OCI-LY1 (cell line): ENCODE measurements around the gene DVL1.

Experiments used
- H2AFZ ChIP-seq: fragments of 200-600 bp; sonication (generic), shearing (Covaris generic); 2 replicates; pipeline ENCODE4 v1.6.0; 2014; ENCODE audit warnings: antibody characterized with exemption, mild to moderate bottlenecking, low read length
- H3F3A ChIP-seq: fragments of 200-600 bp; sonication (generic), shearing (Covaris generic); 2 replicates; pipeline ENCODE4 v1.6.0; 2014; ENCODE audit warnings: mild to moderate bottlenecking, antibody characterized with exemption, low read length, moderate library complexity; ENCODE audit not compliant: insufficient read depth
- H3K27ac ChIP-seq: fragments of 200-600 bp; sonication (generic); 2 replicates; pipeline ENCODE4 v1.5.1; 2014; ENCODE audit warnings: low read length, mixed run types, mild to moderate bottlenecking, low read depth; ENCODE audit not compliant: poor library complexity, severe bottlenecking
- H3K27me3 ChIP-seq: fragments of 200-600 bp; sonication (generic); 2 replicates; pipeline ENCODE4 v1.6.0; 2014; ENCODE audit warnings: antibody characterized with exemption, mild to moderate bottlenecking, low read length, moderate library complexity; ENCODE audit not compliant: insufficient read depth
- H3K36me3 ChIP-seq: fragments of 200-600 bp; sonication (generic); 2 replicates; pipeline ENCODE4 v1.6.1; 2014; ENCODE audit warnings: mild to moderate bottlenecking, antibody characterized with exemption, low read length, moderate library complexity, mixed read lengths; ENCODE audit not compliant: insufficient read depth
- H3K4me1 ChIP-seq: fragments of 200-600 bp; sonication (generic); 2 replicates; pipeline ENCODE4 v1.5.1; 2014; ENCODE audit warnings: mild to moderate bottlenecking, low read length, moderate library complexity; ENCODE audit not compliant: insufficient read depth, severe bottlenecking
- H3K4me2 ChIP-seq: fragments of 200-600 bp; sonication (generic), shearing (Covaris generic); 2 replicates; pipeline ENCODE4 v1.6.1; 2014; ENCODE audit warnings: low read length
- H3K4me3 ChIP-seq: fragments of 200-600 bp; sonication (generic); 2 replicates; pipeline ENCODE4 v1.5.1; 2014; ENCODE audit warnings: low read length, low read depth, mild to moderate bottlenecking, mixed read lengths; ENCODE audit not compliant: poor library complexity, severe bottlenecking
- H3K79me2 ChIP-seq: fragments of 200-600 bp; shearing (Covaris generic); 2 replicates; pipeline ENCODE4 v1.6.1; 2016; ENCODE audit warnings: mixed run types, low read length, mixed read lengths; ENCODE audit not compliant: insufficient read depth
- H3K9ac ChIP-seq: fragments of 200-600 bp; sonication (generic), shearing (Covaris generic); 2 replicates; pipeline ENCODE4 v1.6.1; 2014; ENCODE audit warnings: mild to moderate bottlenecking, low read length, mixed read lengths
- H3K9me2 ChIP-seq: fragments of 200-600 bp; sonication (generic), shearing (Covaris generic); 2 replicates; pipeline ENCODE4 v1.6.1; 2014; ENCODE audit warnings: low read depth, mild to moderate bottlenecking, low read length, mixed read lengths
- H3K9me3 ChIP-seq: fragments of 200-600 bp; shearing (Covaris generic); 2 replicates; pipeline ENCODE4 v1.6.1; 2014; ENCODE audit warnings: low read length, mixed read lengths
- H4K20me1 ChIP-seq: fragments of 200-600 bp; sonication (generic), shearing (Covaris generic); 2 replicates; pipeline ENCODE4 v1.6.0; 2016; ENCODE audit warnings: mild to moderate bottlenecking, low read length; ENCODE audit not compliant: insufficient read depth
- EZH2 ChIP-seq: fragments of 200-600 bp; sonication (generic), shearing (Covaris generic); IDR thresholded peaks from 2 replicates; pipeline ENCODE4 v1.8.0; 2017; ENCODE audit warnings: borderline replicate concordance, mixed run types, mild to moderate bottlenecking, antibody characterized with exemption, low read length, moderate library complexity, mixed read lengths
- TF ChIP-seq, protein P1 (sequence below): fragments of 200-600 bp; sonication (generic), shearing (Covaris generic); IDR thresholded peaks from 2 replicates; pipeline ENCODE4 v1.5.1; 2017; ENCODE audit warnings: mild to moderate bottlenecking, antibody characterized with exemption, low read length, moderate library complexity, mixed read lengths

The DVL1 gene

DNA sequence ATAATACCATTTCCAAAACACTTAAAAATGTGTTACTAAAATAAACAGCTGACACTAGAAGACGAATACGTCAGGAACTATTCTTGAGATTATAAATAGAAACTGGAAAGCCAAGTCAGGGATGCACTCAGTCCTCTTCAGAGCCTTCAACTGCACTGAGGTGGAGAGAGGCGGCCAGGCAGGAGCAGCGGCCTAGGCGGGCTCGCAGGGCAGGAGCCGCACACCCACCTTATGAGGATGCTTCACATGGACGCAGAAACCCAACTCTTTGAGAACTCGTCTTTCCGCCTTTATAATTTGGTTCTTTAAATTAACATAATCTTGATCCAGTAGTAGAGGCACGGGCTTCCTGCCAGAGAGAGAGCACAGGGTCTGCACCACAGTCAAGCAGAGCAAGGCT is 45.9 kb upstream of the DVL1 start:
- no peak overlapping the region for H3K4me2 ChIP-seq
- no peaks in the 10 kb centered on the region for H3F3A ChIP-seq
- peaks cover 22% of the 10 kb centered on the region for H3K79me2 ChIP-seq
- H2AFZ ChIP-seq: no peak overlapping the region
- H3K27ac ChIP-seq: no peak overlapping the region
- H3K9ac ChIP-seq: no peak overlapping the region
- H3K4me1 ChIP-seq: peaks cover 16% of the 10 kb centered on the region
- no peaks in the 10 kb centered on the region for H3K9me3 ChIP-seq
- no peak overlapping the region for H3K4me3 ChIP-seq
- peaks cover 82% of the 10 kb centered on the region for H3K36me3 ChIP-seq
- no peaks in the 10 kb centered on the region for H3K9me2 ChIP-seq
- no peaks in the 10 kb centered on the region for H4K20me1 ChIP-seq
- TF ChIP-seq EZH2: no peak
- TF ChIP-seq, protein P1, sequence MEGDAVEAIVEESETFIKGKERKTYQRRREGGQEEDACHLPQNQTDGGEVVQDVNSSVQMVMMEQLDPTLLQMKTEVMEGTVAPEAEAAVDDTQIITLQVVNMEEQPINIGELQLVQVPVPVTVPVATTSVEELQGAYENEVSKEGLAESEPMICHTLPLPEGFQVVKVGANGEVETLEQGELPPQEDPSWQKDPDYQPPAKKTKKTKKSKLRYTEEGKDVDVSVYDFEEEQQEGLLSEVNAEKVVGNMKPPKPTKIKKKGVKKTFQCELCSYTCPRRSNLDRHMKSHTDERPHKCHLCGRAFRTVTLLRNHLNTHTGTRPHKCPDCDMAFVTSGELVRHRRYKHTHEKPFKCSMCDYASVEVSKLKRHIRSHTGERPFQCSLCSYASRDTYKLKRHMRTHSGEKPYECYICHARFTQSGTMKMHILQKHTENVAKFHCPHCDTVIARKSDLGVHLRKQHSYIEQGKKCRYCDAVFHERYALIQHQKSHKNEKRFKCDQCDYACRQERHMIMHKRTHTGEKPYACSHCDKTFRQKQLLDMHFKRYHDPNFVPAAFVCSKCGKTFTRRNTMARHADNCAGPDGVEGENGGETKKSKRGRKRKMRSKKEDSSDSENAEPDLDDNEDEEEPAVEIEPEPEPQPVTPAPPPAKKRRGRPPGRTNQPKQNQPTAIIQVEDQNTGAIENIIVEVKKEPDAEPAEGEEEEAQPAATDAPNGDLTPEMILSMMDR: no peak
- no peaks in the 10 kb centered on the region for H3K27me3 ChIP-seq

DNA sequence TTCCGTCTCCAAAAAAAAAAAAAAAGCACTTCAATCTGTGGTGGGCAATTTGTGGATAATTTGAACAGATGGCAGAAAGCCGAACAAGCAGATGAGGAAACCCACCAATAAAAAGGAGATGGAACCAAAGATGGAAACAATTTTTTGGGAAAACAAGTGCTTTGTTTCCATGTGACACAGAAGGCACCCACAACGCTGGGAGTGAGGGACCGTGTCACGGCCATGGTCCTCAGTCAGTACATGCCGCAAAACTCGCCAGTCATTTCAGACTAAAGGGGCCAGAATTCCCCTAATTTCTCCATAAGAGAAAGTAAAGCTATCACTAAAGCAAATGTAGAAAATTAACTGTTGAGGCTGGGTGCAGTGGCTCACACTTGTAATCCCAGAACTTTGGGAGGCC is 44.9 kb upstream of the DVL1 start:
- peaks cover 14% of the 10 kb centered on the region for H3K4me1 ChIP-seq
- no peaks in the 10 kb centered on the region for H3F3A ChIP-seq
- no peaks in the 10 kb centered on the region for H3K27me3 ChIP-seq
- H3K79me2 ChIP-seq: peaks cover 17% of the 10 kb centered on the region
- no peak overlapping the region for H2AFZ ChIP-seq
- no peaks in the 10 kb centered on the region for H3K9me3 ChIP-seq
- H3K4me2 ChIP-seq: no peak overlapping the region
- no peak overlapping the region for H3K4me3 ChIP-seq
- H3K27ac ChIP-seq: no peak overlapping the region
- H3K9ac ChIP-seq: no peak overlapping the region
- peaks cover 88% of the 10 kb centered on the region for H3K36me3 ChIP-seq
- no peak for TF ChIP-seq EZH2
- TF ChIP-seq, protein P1: no peak
- no peaks in the 10 kb centered on the region for H3K9me2 ChIP-seq
- no peaks in the 10 kb centered on the region for H4K20me1 ChIP-seq

DNA sequence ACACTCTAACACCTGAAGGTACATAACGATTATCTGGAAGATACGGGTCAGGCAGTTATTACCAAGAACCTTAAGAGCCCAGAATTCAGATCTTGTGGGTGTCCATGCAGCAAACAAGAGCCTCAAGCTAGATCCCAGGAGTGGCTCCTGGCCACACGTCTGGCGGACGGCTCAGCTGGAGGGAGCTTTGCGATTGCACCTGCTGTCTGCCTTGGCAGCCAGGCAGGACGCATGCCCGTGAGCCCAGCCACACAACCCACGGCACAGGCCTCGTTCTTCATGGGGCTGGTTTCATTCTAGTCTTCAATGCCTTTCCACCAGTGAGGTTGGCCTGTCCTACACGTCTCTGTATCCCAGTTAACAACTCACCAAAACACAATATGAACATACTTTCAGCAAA is 44.2 kb upstream of the DVL1 start:
- H3K27ac ChIP-seq: no peak overlapping the region
- no peaks in the 10 kb centered on the region for H3K27me3 ChIP-seq
- no peak overlapping the region for H3K4me3 ChIP-seq
- H3F3A ChIP-seq: no peaks in the 10 kb centered on the region
- H4K20me1 ChIP-seq: no peaks in the 10 kb centered on the region
- no peaks in the 10 kb centered on the region for H3K9me3 ChIP-seq
- TF ChIP-seq EZH2: no peak
- TF ChIP-seq, protein P1: no peak
- H3K79me2 ChIP-seq: peaks cover 13% of the 10 kb centered on the region
- H3K9ac ChIP-seq: no peak overlapping the region
- peaks cover 14% of the 10 kb centered on the region for H3K4me1 ChIP-seq
- no peaks in the 10 kb centered on the region for H3K9me2 ChIP-seq
- no peak overlapping the region for H2AFZ ChIP-seq
- peaks cover 95% of the 10 kb centered on the region for H3K36me3 ChIP-seq
- no peak overlapping the region for H3K4me2 ChIP-seq
